HEK293 (cell line): ENCODE measurements around the gene SMCR8.

Source experiments
- CTCF ChIA-PET: fragments of 350-600 bp; formaldehyde crosslinking; extraction: SDS; loops from one replicate; lab custom pipeline; 2021; ENCODE audit warnings: antibody characterized with exemption; lab: Yijun Ruan, JAX
- POLR2A ChIA-PET: fragments of 300-600 bp; formaldehyde crosslinking; extraction: SDS; loops from one replicate; lab custom pipeline; 2020; ENCODE audit warnings: antibody characterized with exemption, inconsistent platforms; lab: Yijun Ruan, JAX
- H3K27ac ChIP-seq: fragments of 200-500 bp; sonication (Bioruptor generic); 2 replicates; pipeline ENCODE4 v1.5.1; 2014; ENCODE audit warnings: low read depth, low read length, control low read depth, inconsistent platforms; ENCODE audit errors: extremely low read depth
- H3K36me3 ChIP-seq, 2 experiments: fragments of 200-500 bp in 1 of 2; sonication (Bioruptor generic) in 1 of 2; 1 replicate in 1 of 2; 2 replicates in 1 of 2; pipeline ENCODE4 v1.5.1; 2014 to 2017; ENCODE audit warnings: inconsistent platforms in 2 of 2, low read length in 2 of 2; ENCODE audit not compliant: control insufficient read depth in 2 of 2, insufficient read depth in 1 of 2
- H3K4me1 ChIP-seq: fragments of 200-500 bp; sonication (Bioruptor generic); 2 replicates; pipeline ENCODE4 v1.5.1; 2014; ENCODE audit warnings: mild to moderate bottlenecking, low read length, inconsistent platforms; ENCODE audit not compliant: control insufficient read depth, insufficient read depth
- H3K4me3 ChIP-seq: 2 replicates; pipeline ENCODE4 v1.5.1; 2011; ENCODE audit warnings: low read depth, mild to moderate bottlenecking, control low read depth, low read length, moderate library complexity
- H3K9me3 ChIP-seq: fragments of 200-500 bp; sonication (Bioruptor generic); 2 replicates; pipeline ENCODE4 v1.5.1; 2014; ENCODE audit warnings: low read depth, low read length, inconsistent platforms; ENCODE audit not compliant: control insufficient read depth, insufficient read depth
- EGR2 ChIP-seq: fragments of 450-650 bp; formaldehyde crosslinking; IDR thresholded peaks from 2 replicates; pipeline ENCODE4 v1.5.1; 2016; ENCODE audit warnings: low read depth, missing biosample characterization, missing genetic modification characterization
- TCF7L2 ChIP-seq: IDR thresholded peaks from 2 replicates; pipeline ENCODE4 v1.6.1; 2011; ENCODE audit warnings: low read depth, mild to moderate bottlenecking, inconsistent platforms, low read length, moderate library complexity, borderline replicate concordance
- ZFP69B ChIP-seq: fragments of 450-650 bp; formaldehyde crosslinking; IDR thresholded peaks from 2 replicates; pipeline ENCODE4 v1.5.1; 2016; ENCODE audit warnings: missing biosample characterization, missing genetic modification characterization
- ZIC2 ChIP-seq: fragments of 450-650 bp; formaldehyde crosslinking; IDR thresholded peaks from 2 replicates; pipeline ENCODE4 v1.5.1; 2016; ENCODE audit warnings: missing biosample characterization, missing genetic modification characterization
- ZNF133 ChIP-seq: fragments of 450-650 bp; formaldehyde crosslinking; IDR thresholded peaks from 2 replicates; pipeline ENCODE4 v1.5.1; 2016; ENCODE audit warnings: missing biosample characterization, missing genetic modification characterization
- ZNF169 ChIP-seq: fragments of 450-650 bp; formaldehyde crosslinking; IDR thresholded peaks from 2 replicates; pipeline ENCODE4 v1.5.1; 2016; ENCODE audit warnings: missing biosample characterization, missing genetic modification characterization
- ZNF211 ChIP-seq: fragments of 450-650 bp; formaldehyde crosslinking; IDR thresholded peaks from 2 replicates; pipeline ENCODE4 v1.5.1; 2016; ENCODE audit warnings: low read depth, missing biosample characterization, missing genetic modification characterization
- ZNF223 ChIP-seq: fragments of 450-650 bp; formaldehyde crosslinking; IDR thresholded peaks from 2 replicates; pipeline ENCODE4 v1.5.1; 2016; ENCODE audit warnings: missing biosample characterization, missing genetic modification characterization
- ZNF24 ChIP-seq: fragments of 450-650 bp; formaldehyde crosslinking; IDR thresholded peaks from 2 replicates; pipeline ENCODE4 v1.5.1; 2016; ENCODE audit warnings: missing biosample characterization, missing genetic modification characterization
- ZNF530 ChIP-seq: fragments of 450-650 bp; formaldehyde crosslinking; IDR thresholded peaks from 2 replicates; pipeline ENCODE4 v1.5.1; 2016; ENCODE audit warnings: low read depth, missing biosample characterization, missing genetic modification characterization
- ZNF560 ChIP-seq: fragments of 450-650 bp; formaldehyde crosslinking; IDR thresholded peaks from 2 replicates; pipeline ENCODE4 v1.5.1; 2017; ENCODE audit warnings: missing biosample characterization, missing genetic modification characterization, borderline replicate concordance
- ZNF664 ChIP-seq: fragments of 450-650 bp; formaldehyde crosslinking; IDR thresholded peaks from 2 replicates; pipeline ENCODE4 v1.5.1; 2016; ENCODE audit warnings: missing biosample characterization, missing genetic modification characterization
- ZNF707 ChIP-seq: fragments of 450-650 bp; formaldehyde crosslinking; IDR thresholded peaks from 2 replicates; pipeline ENCODE4 v1.5.1; 2016; ENCODE audit warnings: missing biosample characterization, missing genetic modification characterization
- ZNF747 ChIP-seq: fragments of 450-650 bp; formaldehyde crosslinking; IDR thresholded peaks from 2 replicates; pipeline ENCODE4 v1.5.1; 2016; ENCODE audit warnings: missing biosample characterization, missing genetic modification characterization
- ZNF830 ChIP-seq: fragments of 450-650 bp; IDR thresholded peaks from 2 replicates; pipeline ENCODE4 v1.5.0; 2018; ENCODE audit warnings: missing biosample characterization, missing genetic modification characterization, low read depth, mild to moderate bottlenecking, moderate library complexity
- TF ChIP-seq, protein P1 (sequence below): fragments of 450-650 bp; formaldehyde crosslinking; IDR thresholded peaks from 2 replicates; pipeline ENCODE4 v1.5.1; 2017; ENCODE audit warnings: missing biosample characterization, missing genetic modification characterization
- TF ChIP-seq, protein P2 (sequence below): fragments of 450-650 bp; formaldehyde crosslinking; IDR thresholded peaks from 2 replicates; pipeline ENCODE4 v1.5.1; 2017; ENCODE audit warnings: missing biosample characterization, missing genetic modification characterization
- TF ChIP-seq, protein P3 (sequence below): fragments of 450-650 bp; formaldehyde crosslinking; IDR thresholded peaks from 2 replicates; pipeline ENCODE4 v1.5.1; 2016; ENCODE audit warnings: missing biosample characterization, missing genetic modification characterization
- TF ChIP-seq, protein P4 (sequence below): sonication (generic); formaldehyde crosslinking; IDR thresholded peaks from 2 replicates; pipeline ENCODE4 v1.8.1; 2022; ENCODE audit warnings: mild to moderate bottlenecking, moderate library complexity, missing genetic modification reagents
- TF ChIP-seq, protein P5 (sequence below): fragments of 450-650 bp; formaldehyde crosslinking; IDR thresholded peaks from 2 replicates; pipeline ENCODE4 v1.5.1; 2016; ENCODE audit warnings: missing biosample characterization, missing genetic modification characterization
- TF ChIP-seq, protein P6 (sequence below): fragments of 450-650 bp; formaldehyde crosslinking; IDR thresholded peaks from 2 replicates; pipeline ENCODE4 v1.5.1; 2016; ENCODE audit warnings: missing biosample characterization, missing genetic modification characterization
- TF ChIP-seq, protein P7 (sequence below): fragments of 450-650 bp; formaldehyde crosslinking; IDR thresholded peaks from 2 replicates; pipeline ENCODE4 v1.5.1; 2016; ENCODE audit warnings: missing biosample characterization, missing genetic modification characterization
- TF ChIP-seq, protein P8 (sequence below): fragments of 450-650 bp; formaldehyde crosslinking; IDR thresholded peaks from 2 replicates; pipeline ENCODE4 v1.5.1; 2017; ENCODE audit warnings: missing biosample characterization, missing genetic modification characterization

The SMCR8 gene

DNA sequence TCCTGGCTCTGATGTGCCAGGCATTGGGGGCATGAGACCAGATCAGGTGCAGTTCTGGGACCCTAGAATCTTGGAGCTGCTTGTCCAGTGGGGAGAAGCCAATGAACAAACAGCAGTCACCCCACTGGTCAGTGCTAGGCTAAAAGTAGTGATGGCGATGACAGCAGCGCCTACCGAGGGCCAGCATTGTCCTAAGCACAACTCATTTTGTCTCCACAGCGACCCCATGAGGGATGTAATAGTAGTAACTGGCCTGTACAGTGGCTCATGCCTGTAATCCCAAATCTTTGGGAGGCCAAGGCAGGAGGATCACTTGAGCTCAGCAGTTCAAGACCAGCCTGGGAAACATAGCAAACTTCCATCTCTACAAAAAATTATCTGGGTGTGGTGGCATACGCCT lies 6.2 kb downstream of the SMCR8 start:
- POLR2A ChIA-PET = interaction anchor here (0.8 kb wide), 1 partner anchor 9 kb away, joined by 4 read pairs; no protein-coding TSS in a partner anchor
- Histone ChIP-seq H3K4me3 (no peak overlapping the region), H3K36me3 (peaks cover 5 to 94% of the 10 kb centered on the region in 2 experiments), H3K27ac (no peak overlapping the region), H3K9me3 (no peaks in the 10 kb centered on the region), H3K4me1 (0 out of 2 replicates have a peak, but pooled peaks cover 4% of the 10 kb centered on the region)
- CTCF ChIA-PET = interaction anchor here (0.7 to 1.6 kb wide), 6 partner anchors 11 to 129 kb away, joined by 3 to 8 read pairs (median 4); partner anchors contain the start of gene SHMT1
- TF ChIP-seq, protein P1, sequence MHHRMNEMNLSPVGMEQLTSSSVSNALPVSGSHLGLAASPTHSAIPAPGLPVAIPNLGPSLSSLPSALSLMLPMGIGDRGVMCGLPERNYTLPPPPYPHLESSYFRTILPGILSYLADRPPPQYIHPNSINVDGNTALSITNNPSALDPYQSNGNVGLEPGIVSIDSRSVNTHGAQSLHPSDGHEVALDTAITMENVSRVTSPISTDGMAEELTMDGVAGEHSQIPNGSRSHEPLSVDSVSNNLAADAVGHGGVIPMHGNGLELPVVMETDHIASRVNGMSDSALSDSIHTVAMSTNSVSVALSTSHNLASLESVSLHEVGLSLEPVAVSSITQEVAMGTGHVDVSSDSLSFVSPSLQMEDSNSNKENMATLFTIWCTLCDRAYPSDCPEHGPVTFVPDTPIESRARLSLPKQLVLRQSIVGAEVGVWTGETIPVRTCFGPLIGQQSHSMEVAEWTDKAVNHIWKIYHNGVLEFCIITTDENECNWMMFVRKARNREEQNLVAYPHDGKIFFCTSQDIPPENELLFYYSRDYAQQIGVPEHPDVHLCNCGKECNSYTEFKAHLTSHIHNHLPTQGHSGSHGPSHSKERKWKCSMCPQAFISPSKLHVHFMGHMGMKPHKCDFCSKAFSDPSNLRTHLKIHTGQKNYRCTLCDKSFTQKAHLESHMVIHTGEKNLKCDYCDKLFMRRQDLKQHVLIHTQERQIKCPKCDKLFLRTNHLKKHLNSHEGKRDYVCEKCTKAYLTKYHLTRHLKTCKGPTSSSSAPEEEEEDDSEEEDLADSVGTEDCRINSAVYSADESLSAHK (tag by site-specific recombination) = no peak
- no peak for TF ChIP-seq ZNF830 (tag by site-specific recombination)
- TF ChIP-seq ZNF560 = no peak
- TF ChIP-seq, protein P2, sequence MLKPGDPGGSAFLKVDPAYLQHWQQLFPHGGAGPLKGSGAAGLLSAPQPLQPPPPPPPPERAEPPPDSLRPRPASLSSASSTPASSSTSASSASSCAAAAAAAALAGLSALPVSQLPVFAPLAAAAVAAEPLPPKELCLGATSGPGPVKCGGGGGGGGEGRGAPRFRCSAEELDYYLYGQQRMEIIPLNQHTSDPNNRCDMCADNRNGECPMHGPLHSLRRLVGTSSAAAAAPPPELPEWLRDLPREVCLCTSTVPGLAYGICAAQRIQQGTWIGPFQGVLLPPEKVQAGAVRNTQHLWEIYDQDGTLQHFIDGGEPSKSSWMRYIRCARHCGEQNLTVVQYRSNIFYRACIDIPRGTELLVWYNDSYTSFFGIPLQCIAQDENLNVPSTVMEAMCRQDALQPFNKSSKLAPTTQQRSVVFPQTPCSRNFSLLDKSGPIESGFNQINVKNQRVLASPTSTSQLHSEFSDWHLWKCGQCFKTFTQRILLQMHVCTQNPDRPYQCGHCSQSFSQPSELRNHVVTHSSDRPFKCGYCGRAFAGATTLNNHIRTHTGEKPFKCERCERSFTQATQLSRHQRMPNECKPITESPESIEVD (tag by site-specific recombination) = no peak
- TF ChIP-seq ZNF211 = no peak
- no peak for TF ChIP-seq ZNF747 (tag by site-specific recombination)
- no peak for TF ChIP-seq ZFP69B (tag by site-specific recombination)
- no peak for TF ChIP-seq ZNF223
- TF ChIP-seq, protein P3, sequence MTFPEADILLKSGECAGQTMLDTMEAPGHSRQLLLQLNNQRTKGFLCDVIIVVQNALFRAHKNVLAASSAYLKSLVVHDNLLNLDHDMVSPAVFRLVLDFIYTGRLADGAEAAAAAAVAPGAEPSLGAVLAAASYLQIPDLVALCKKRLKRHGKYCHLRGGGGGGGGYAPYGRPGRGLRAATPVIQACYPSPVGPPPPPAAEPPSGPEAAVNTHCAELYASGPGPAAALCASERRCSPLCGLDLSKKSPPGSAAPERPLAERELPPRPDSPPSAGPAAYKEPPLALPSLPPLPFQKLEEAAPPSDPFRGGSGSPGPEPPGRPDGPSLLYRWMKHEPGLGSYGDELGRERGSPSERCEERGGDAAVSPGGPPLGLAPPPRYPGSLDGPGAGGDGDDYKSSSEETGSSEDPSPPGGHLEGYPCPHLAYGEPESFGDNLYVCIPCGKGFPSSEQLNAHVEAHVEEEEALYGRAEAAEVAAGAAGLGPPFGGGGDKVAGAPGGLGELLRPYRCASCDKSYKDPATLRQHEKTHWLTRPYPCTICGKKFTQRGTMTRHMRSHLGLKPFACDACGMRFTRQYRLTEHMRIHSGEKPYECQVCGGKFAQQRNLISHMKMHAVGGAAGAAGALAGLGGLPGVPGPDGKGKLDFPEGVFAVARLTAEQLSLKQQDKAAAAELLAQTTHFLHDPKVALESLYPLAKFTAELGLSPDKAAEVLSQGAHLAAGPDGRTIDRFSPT = no peak
- no peak for TF ChIP-seq ZNF707
- no peak for TF ChIP-seq TCF7L2
- no peak for TF ChIP-seq ZNF530
- TF ChIP-seq, protein P4, sequence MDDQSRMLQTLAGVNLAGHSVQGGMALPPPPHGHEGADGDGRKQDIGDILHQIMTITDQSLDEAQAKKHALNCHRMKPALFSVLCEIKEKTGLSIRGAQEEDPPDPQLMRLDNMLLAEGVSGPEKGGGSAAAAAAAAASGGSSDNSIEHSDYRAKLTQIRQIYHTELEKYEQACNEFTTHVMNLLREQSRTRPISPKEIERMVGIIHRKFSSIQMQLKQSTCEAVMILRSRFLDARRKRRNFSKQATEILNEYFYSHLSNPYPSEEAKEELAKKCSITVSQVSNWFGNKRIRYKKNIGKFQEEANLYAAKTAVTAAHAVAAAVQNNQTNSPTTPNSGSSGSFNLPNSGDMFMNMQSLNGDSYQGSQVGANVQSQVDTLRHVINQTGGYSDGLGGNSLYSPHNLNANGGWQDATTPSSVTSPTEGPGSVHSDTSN (CRISPR knock-in tag) = no peak
- TF ChIP-seq ZNF169 (tag by site-specific recombination) = no peak
- TF ChIP-seq, protein P5, sequence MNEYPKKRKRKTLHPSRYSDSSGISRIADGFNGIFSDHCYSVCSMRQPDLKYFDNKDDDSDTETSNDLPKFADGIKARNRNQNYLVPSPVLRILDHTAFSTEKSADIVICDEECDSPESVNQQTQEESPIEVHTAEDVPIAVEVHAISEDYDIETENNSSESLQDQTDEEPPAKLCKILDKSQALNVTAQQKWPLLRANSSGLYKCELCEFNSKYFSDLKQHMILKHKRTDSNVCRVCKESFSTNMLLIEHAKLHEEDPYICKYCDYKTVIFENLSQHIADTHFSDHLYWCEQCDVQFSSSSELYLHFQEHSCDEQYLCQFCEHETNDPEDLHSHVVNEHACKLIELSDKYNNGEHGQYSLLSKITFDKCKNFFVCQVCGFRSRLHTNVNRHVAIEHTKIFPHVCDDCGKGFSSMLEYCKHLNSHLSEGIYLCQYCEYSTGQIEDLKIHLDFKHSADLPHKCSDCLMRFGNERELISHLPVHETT (tag by site-specific recombination) = no peak
- no peak for TF ChIP-seq EGR2 (tag by site-specific recombination)

DNA sequence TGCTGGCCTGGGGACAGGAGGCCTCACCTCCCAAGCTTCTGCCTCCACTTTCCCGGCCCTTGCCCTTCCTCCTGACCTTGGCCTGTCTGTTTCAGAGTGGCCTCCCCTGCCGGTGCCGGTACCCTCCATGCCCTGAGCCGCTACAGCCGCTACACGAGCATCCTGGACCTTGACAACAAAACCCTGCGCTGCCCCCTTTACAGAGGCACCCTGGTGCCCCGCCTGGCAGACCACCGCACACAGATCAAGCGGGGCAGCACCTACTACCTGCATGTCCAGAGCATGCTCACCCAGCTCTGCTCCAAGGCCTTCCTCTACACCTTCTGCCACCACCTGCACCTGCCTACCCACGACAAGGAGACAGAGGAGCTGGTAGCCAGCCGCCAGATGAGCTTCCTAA lies 7.4 kb downstream of the SMCR8 start:
- Histone ChIP-seq H3K4me3 (no peak overlapping the region), H3K36me3 (peaks cover 8 to 94% of the 10 kb centered on the region in 2 experiments), H3K27ac (no peak overlapping the region), H3K9me3 (no peaks in the 10 kb centered on the region), H3K4me1 (0 out of 2 replicates have a peak, but pooled peaks cover 4% of the 10 kb centered on the region)
- ChIA-PET CTCF (interaction anchor here (0.7 to 1.0 kb wide), 2 partner anchors 11 to 74 kb away, joined by 3 to 4 read pairs; no protein-coding TSS in a partner anchor), POLR2A (interaction anchor here (0.9 kb wide), 1 partner anchor 8 kb away, joined by 3 read pairs; the partner anchor contains the start of genes SMCR8 and TOP3A)
- no peak for TF ChIP-seq ZNF133
- TF ChIP-seq, protein P6, sequence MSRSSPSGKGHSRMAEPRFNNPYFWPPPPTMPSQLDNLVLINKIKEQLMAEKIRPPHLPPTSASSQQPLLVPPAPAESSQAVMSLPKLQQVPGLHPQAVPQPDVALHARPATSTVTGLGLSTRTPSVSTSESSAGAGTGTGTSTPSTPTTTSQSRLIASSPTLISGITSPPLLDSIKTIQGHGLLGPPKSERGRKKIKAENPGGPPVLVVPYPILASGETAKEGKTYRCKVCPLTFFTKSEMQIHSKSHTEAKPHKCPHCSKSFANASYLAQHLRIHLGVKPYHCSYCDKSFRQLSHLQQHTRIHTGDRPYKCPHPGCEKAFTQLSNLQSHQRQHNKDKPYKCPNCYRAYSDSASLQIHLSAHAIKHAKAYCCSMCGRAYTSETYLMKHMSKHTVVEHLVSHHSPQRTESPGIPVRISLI (tag by site-specific recombination) = no peak
- no peak for TF ChIP-seq ZNF830 (tag by site-specific recombination)
- no peak for TF ChIP-seq ZFP69B (tag by site-specific recombination)
- no peak for TF ChIP-seq ZNF24 (tag by site-specific recombination)
- no peak for TF ChIP-seq ZIC2 (tag by site-specific recombination)
- TF ChIP-seq, protein P7, sequence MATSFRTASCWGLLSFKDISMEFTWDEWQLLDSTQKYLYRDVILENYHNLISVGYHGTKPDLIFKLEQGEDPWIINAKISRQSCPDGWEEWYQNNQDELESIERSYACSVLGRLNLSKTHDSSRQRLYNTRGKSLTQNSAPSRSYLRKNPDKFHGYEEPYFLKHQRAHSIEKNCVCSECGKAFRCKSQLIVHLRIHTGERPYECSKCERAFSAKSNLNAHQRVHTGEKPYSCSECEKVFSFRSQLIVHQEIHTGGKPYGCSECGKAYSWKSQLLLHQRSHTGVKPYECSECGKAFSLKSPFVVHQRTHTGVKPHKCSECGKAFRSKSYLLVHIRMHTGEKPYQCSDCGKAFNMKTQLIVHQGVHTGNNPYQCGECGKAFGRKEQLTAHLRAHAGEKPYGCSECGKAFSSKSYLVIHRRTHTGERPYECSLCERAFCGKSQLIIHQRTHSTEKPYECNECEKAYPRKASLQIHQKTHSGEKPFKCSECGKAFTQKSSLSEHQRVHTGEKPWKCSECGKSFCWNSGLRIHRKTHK (tag by site-specific recombination) = no peak
- TF ChIP-seq, protein P8, sequence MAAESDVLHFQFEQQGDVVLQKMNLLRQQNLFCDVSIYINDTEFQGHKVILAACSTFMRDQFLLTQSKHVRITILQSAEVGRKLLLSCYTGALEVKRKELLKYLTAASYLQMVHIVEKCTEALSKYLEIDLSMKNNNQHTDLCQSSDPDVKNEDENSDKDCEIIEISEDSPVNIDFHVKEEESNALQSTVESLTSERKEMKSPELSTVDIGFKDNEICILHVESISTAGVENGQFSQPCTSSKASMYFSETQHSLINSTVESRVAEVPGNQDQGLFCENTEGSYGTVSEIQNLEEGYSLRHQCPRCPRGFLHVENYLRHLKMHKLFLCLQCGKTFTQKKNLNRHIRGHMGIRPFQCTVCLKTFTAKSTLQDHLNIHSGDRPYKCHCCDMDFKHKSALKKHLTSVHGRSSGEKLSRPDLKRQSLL = no peak
- TF ChIP-seq ZNF664 (tag by site-specific recombination) = no peak
